ENCODE results near the gene IGF2BP2. TPM values are rescaled to one million over a fixed set of nuclear protein-coding genes. Genes with fewer than 3 reads are reported as not detected.
A peak's percentile ranks its signal among the peaks of the same experiment; 100 is the strongest.

The IGF2BP2 gene
- total RNA-seq, 1 experiment from 2014 or later: 154 TPM

DNA sequence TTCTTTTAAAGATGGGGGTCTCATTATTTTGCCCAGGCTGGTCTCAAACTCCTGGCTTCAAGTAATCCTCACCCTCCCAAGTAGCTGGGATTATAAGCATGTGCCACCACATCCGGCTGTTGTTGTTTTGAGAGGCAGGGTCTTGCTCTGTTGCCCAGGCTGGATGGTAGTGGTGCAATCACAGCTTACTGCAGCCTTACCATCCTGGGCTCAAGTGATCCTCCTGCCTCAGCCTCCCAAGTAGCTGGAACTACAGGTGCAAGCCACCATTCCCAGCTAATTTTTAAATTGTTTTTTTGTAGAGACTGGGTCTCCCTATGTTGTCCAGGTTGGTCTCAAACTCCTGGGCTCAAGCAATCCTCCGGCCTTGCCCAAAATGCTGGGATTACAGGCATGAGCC, 133.2 kb downstream of the IGF2BP2 start:
- peaks cover 44% of the 10 kb centered on the region for H3K36me3 Mint-ChIP-seq (ENCODE audit: insufficient read depth, unreplicated experiment)
- no peaks in the 10 kb centered on the region for H3K27me3 Mint-ChIP-seq (ENCODE audit: insufficient read depth, unreplicated experiment)
- TF ChIP-seq, protein P1, sequence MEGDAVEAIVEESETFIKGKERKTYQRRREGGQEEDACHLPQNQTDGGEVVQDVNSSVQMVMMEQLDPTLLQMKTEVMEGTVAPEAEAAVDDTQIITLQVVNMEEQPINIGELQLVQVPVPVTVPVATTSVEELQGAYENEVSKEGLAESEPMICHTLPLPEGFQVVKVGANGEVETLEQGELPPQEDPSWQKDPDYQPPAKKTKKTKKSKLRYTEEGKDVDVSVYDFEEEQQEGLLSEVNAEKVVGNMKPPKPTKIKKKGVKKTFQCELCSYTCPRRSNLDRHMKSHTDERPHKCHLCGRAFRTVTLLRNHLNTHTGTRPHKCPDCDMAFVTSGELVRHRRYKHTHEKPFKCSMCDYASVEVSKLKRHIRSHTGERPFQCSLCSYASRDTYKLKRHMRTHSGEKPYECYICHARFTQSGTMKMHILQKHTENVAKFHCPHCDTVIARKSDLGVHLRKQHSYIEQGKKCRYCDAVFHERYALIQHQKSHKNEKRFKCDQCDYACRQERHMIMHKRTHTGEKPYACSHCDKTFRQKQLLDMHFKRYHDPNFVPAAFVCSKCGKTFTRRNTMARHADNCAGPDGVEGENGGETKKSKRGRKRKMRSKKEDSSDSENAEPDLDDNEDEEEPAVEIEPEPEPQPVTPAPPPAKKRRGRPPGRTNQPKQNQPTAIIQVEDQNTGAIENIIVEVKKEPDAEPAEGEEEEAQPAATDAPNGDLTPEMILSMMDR (IDR thresholded peaks at IDR 0.05; ENCODE audit: unreplicated experiment): no peak
- H3K27ac Mint-ChIP-seq (ENCODE audit: low read depth, unreplicated experiment): no peak overlapping the region
- H3K4me1 Mint-ChIP-seq (ENCODE audit: insufficient read depth, unreplicated experiment): peaks cover 18% of the 10 kb centered on the region
- H3K9me3 Mint-ChIP-seq (ENCODE audit: unreplicated experiment): no peaks in the 10 kb centered on the region
- intact Hi-C loops (cut with micrococcal nuclease): no loop called here
- DNase-seq (ENCODE audit: unreplicated experiment): no peak
- no peak overlapping the region for H3K4me3 Mint-ChIP-seq (ENCODE audit: unreplicated experiment)
- POLR2A ChIA-PET: interaction anchor here (0.8 to 1.6 kb wide), 5 partner anchors 9 to 37 kb away, joined by 3 to 10 read pairs (median 3); no protein-coding TSS in a partner anchor
- CTCF ChIA-PET: interaction anchor here (1.3 to 1.9 kb wide), 4 partner anchors 14 to 285 kb away, joined by 3 to 12 read pairs (median 6); no protein-coding TSS in a partner anchor
- no TSS peak for BruUV-seq (replicated peaks)

DNA sequence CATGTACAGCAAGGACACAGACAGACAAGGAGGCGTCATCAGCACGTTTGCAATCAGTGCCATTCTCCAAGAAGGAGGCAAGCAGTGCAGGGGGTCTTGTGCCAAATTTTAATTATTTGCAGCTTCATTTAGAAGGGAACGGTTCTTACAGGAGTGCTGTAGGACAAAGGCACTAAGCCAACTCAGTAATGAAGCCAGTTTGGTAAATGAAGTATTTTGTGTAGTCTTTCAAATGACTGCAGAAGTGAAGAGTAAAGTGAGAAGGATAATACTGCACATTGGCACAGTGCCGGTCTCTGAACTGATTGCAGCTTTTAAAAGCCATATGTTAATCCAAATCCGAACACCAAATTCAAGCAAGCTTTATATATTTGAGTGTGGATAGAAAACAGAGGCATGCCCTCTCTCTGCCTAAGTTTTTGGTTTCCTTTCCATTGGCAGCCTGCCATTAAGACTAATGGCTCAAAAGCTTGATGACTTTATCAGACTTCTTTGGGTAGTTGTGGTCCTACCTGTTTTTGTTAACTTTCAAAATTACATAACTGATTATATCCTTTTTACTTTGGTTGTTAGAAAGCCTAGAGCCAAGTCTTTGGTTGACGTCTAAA, 137.5 kb downstream of the IGF2BP2 start:
- TF ChIP-seq, protein P1 (IDR thresholded peaks at IDR 0.05; ENCODE audit: unreplicated experiment): no peak
- BruUV-seq (replicated peaks): no TSS peak
- no peak for DNase-seq (ENCODE audit: unreplicated experiment)
- Mint-ChIP-seq H3K4me1 (ENCODE audit: insufficient read depth, unreplicated experiment) (peaks cover 13% of the 10 kb centered on the region), H3K27ac (ENCODE audit: low read depth, unreplicated experiment) (peak overlapping the region; percentile 39), H3K9me3 (ENCODE audit: unreplicated experiment) (no peaks in the 10 kb centered on the region), H3K27me3 (ENCODE audit: insufficient read depth, unreplicated experiment) (no peaks in the 10 kb centered on the region), H3K4me3 (ENCODE audit: unreplicated experiment) (no peak overlapping the region), H3K36me3 (ENCODE audit: insufficient read depth, unreplicated experiment) (peaks cover 72% of the 10 kb centered on the region)
- ChIA-PET POLR2A (interaction anchor here (0.6 to 3.6 kb wide), 7 partner anchors 9 to 250 kb away, joined by 3 to 15 read pairs (median 8); partner anchors contain the start of gene TRA2B), CTCF (no interaction called here)
- intact Hi-C loops (cut with micrococcal nuclease): no loop called here

DNA sequence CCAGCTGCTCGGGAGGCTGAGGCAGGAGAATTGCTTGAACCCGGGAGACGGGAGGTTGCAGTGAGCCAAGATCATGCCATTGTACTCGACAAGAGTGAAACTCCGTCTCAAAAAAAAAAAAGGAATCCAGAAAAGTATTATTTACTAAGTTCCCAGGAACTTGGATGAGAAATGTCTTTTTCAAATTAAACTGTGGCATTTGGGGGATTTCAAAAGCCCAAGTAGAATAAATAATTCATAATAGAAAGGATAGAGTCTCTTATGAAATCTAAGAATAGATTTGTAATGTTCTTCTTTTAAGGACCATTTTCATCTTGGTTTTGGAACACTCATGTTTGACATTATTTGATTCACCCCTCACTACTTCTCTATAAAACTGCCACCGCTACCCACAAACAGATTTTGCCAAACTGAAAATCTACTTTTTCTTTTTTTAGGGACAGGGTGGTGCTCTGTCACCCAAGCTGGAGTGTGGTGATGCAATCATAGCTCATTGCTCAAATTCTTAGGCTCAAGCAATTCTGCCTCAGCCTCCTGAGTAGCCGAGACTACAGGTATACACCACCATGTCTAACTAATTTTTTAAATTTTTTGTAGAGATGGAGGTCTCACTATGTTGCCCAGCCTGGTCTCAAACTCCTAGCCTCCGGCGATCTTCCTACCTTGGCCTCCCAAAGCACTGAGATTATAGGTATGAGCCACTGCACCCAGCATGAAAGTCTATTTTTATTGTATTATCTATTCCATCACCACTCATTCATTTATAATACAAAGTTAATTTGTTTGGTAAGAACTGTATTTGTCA, 139.4 kb downstream of the IGF2BP2 start:
- POLR2A ChIA-PET: interaction anchor here (0.7 to 1.2 kb wide), 2 partner anchors 8 to 1098 kb away, joined by 3 read pairs; no protein-coding TSS in a partner anchor
- CTCF ChIA-PET: interaction anchor here (0.6 to 1.1 kb wide), 2 partner anchors 34 to 84 kb away, joined by 3 read pairs; no protein-coding TSS in a partner anchor
- H3K27me3 Mint-ChIP-seq (ENCODE audit: insufficient read depth, unreplicated experiment): no peaks in the 10 kb centered on the region
- no peaks in the 10 kb centered on the region for H3K9me3 Mint-ChIP-seq (ENCODE audit: unreplicated experiment)
- no peak for DNase-seq (ENCODE audit: unreplicated experiment)
- H3K36me3 Mint-ChIP-seq (ENCODE audit: insufficient read depth, unreplicated experiment): peaks cover 79% of the 10 kb centered on the region
- no peak overlapping the region for H3K27ac Mint-ChIP-seq (ENCODE audit: low read depth, unreplicated experiment)
- peaks cover 13% of the 10 kb centered on the region for H3K4me1 Mint-ChIP-seq (ENCODE audit: insufficient read depth, unreplicated experiment)
- TF ChIP-seq, protein P1 (IDR thresholded peaks at IDR 0.05; ENCODE audit: unreplicated experiment): no peak
- intact Hi-C loops (cut with micrococcal nuclease): no loop called here
- no TSS peak for BruUV-seq (replicated peaks)
- H3K4me3 Mint-ChIP-seq (ENCODE audit: unreplicated experiment): no peak overlapping the region

DNA sequence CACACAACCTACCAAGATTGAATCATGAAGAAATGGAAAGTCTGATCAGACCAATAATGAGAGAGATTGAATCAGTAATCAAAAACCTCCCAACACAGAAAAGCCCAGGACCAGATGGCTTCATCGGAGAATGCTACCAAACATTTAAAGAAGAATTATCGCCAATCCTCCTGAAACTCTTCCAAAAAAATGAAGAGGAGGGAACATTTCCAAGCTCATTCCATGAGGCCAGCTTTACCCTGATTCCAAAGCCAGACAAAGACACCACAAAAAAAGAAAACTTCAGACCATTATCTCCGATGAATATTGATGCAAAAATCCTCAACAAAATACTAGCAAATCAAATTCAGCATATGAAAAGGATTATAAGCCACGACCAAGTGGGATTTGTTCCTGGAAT, 144.6 kb downstream of the IGF2BP2 start:
- no TSS peak for BruUV-seq (replicated peaks)
- POLR2A ChIA-PET: interaction anchor here (0.7 to 2.4 kb wide), 2 partner anchors 20 to 142 kb away, joined by 3 to 8 read pairs; no protein-coding TSS in a partner anchor
- Mint-ChIP-seq H3K36me3 (ENCODE audit: insufficient read depth, unreplicated experiment) (peaks cover 78% of the 10 kb centered on the region), H3K4me3 (ENCODE audit: unreplicated experiment) (no peak overlapping the region), H3K4me1 (ENCODE audit: insufficient read depth, unreplicated experiment) (peaks cover 8% of the 10 kb centered on the region), H3K9me3 (ENCODE audit: unreplicated experiment) (no peaks in the 10 kb centered on the region), H3K27me3 (ENCODE audit: insufficient read depth, unreplicated experiment) (no peaks in the 10 kb centered on the region), H3K27ac (ENCODE audit: low read depth, unreplicated experiment) (no peak overlapping the region)
- intact Hi-C loops (cut with micrococcal nuclease): no loop called here
- DNase-seq (ENCODE audit: unreplicated experiment): no peak
- CTCF ChIA-PET: interaction anchor here (0.7 to 1.6 kb wide), 4 partner anchors 19 to 101 kb away, joined by 3 read pairs; no protein-coding TSS in a partner anchor
- TF ChIP-seq, protein P1 (IDR thresholded peaks at IDR 0.05; ENCODE audit: unreplicated experiment): no peak

Data from MCF 10A (cell line).